PC-3 (cell line): ENCODE data around the gene CTTNBP2. TPM values are rescaled to one million over a fixed set of nuclear protein-coding genes. Genes with fewer than 3 reads are reported as not detected.

Experiments used
- ATAC-seq: fragments of 200-7000 bp; cut with Tn5 transposase; 2 replicates; pipeline ENCODE4 v1.9.1; 2020; ENCODE audit warnings: mild to moderate bottlenecking, moderate library complexity
- BruUV-seq: library from RNA; stranded (reverse); fragments of 400-500 nt; replicated peaks from 2 replicates; lab custom pipeline; 2021; lab: Mats Ljungman, UMichigan
- CTCF ChIA-PET: fragments of 300-600 bp; sonication (Branson Sonifier 250); formaldehyde crosslinking; loops from one replicate; lab custom pipeline; 2022; ENCODE audit warnings: antibody characterized with exemption; lab: Charles Lee
- POLR2A ChIA-PET: fragments of 300-600 bp; sonication (Branson Sonifier 250); formaldehyde crosslinking; loops from one replicate; lab custom pipeline; 2022; ENCODE audit warnings: antibody characterized with exemption; ENCODE audit not compliant: unreplicated experiment; lab: Charles Lee
- DNase-seq: peaks from one replicate; pipeline ENCODE4 v3.0.0-alpha.2; 2015
- H2AFZ ChIP-seq: fragments of 300-600 bp; sonication (generic); 2 replicates; pipeline ENCODE4 v1.6.0; 2016; ENCODE audit warnings: antibody characterized with exemption, low read length
- H3F3A ChIP-seq: fragments of 300-600 bp; sonication (generic); one replicate; pipeline ENCODE4 v1.6.0; 2017; ENCODE audit warnings: antibody characterized with exemption, low read length, control low read depth, mild to moderate bottlenecking; ENCODE audit not compliant: unreplicated experiment
- H3K27ac ChIP-seq: fragments of 300-600 bp; sonication (generic); 2 replicates; pipeline ENCODE4 v1.5.1; 2016; ENCODE audit warnings: mild to moderate bottlenecking, low read length
- H3K27me3 ChIP-seq: fragments of 300-600 bp; sonication (generic); 2 replicates; pipeline ENCODE4 v1.6.1; 2016; ENCODE audit warnings: low read length, mixed read lengths
- H3K36me3 ChIP-seq: fragments of 300-600 bp; sonication (generic); 2 replicates; pipeline ENCODE4 v1.6.1; 2016; ENCODE audit warnings: low read depth, mixed run types, low read length, mixed read lengths
- H3K4me1 ChIP-seq: fragments of 300-600 bp; sonication (generic); 2 replicates; pipeline ENCODE4 v1.5.1; 2016; ENCODE audit warnings: low read length; ENCODE audit not compliant: insufficient read depth
- H3K4me2 ChIP-seq: fragments of 300-600 bp; sonication (generic); 2 replicates; pipeline ENCODE4 v1.6.0; 2016; ENCODE audit warnings: low read length
- H3K4me3 ChIP-seq: fragments of 300-600 bp; sonication (generic); 2 replicates; pipeline ENCODE4 v1.5.1; 2016; ENCODE audit warnings: mild to moderate bottlenecking, low read length, mixed read lengths
- H3K79me2 ChIP-seq: fragments of 300-600 bp; sonication (generic); 2 replicates; pipeline ENCODE4 v1.6.1; 2017; ENCODE audit warnings: low read length, mixed read lengths
- H3K9ac ChIP-seq: fragments of 300-600 bp; sonication (generic); 2 replicates; pipeline ENCODE4 v1.6.0; 2016; ENCODE audit warnings: mild to moderate bottlenecking, low read length
- H3K9me2 ChIP-seq: fragments of 300-600 bp; sonication (generic); replicated peaks from 2 replicates; pipeline ENCODE4 v1.6.1; 2016; ENCODE audit warnings: mixed run types, low read length, mixed read lengths
- H3K9me3 ChIP-seq: fragments of 300-600 bp; sonication (generic); 2 replicates; pipeline ENCODE4 v1.6.1; 2016; ENCODE audit warnings: low read length, mixed read lengths
- H4K20me1 ChIP-seq: fragments of 300-600 bp; sonication (generic); 2 replicates; pipeline ENCODE4 v1.6.1; 2016; ENCODE audit warnings: low read length, mixed read lengths
- CTCF ChIP-seq: fragments of 300-600 bp; sonication (generic); conservative IDR thresholded peaks from 2 replicates; pipeline ENCODE4 v1.5.1; 2017; ENCODE audit warnings: antibody characterized with exemption, low read depth, mild to moderate bottlenecking, low read length
- EZH2 ChIP-seq: fragments of 300-600 bp; sonication (generic); IDR thresholded peaks from one replicate; pipeline ENCODE4 v1.6.1; 2017; ENCODE audit warnings: antibody characterized with exemption, mild to moderate bottlenecking, low read length; ENCODE audit not compliant: unreplicated experiment
- EZH2phosphoT487 ChIP-seq: fragments of 300-600 bp; sonication (generic); IDR thresholded peaks from 2 replicates; pipeline ENCODE4 v1.6.1; 2018; ENCODE audit warnings: mild to moderate bottlenecking, antibody characterized with exemption, low read length, borderline replicate concordance
- intact Hi-C: fragments of 100-400 bp; cut with micrococcal nuclease; formaldehyde crosslinking; loops from 2 replicates; pipeline ENCODE4 v1.9.0; 2023
- total RNA-seq: library from RNA; depleted of rRNA; stranded (reverse); fragments of >200 nt; gene quantifications from 2 replicates; pipeline ENCODE4 v1.2.3, GENCODE V29; 2014

CTTNBP2 gene
- total RNA-seq, 1 experiment from 2014 or later = 1.1 TPM

- H3K27me3 ChIP-seq = no peaks in the 10 kb centered on the region
- H3K9ac ChIP-seq = no peak overlapping the region
- H3K4me2 ChIP-seq = no peak overlapping the region
- intact Hi-C loops = no loop called here
- ChIA-PET CTCF (no interaction called here), POLR2A (no interaction called here)
- ATAC-seq (no peak), DNase-seq (no peak)
- BruUV-seq = no TSS peak
- no peak overlapping the region for H3K4me3 ChIP-seq
- no peaks in the 10 kb centered on the region for H3K9me2 ChIP-seq
- no peaks in the 10 kb centered on the region for H4K20me1 ChIP-seq
- H3F3A ChIP-seq = no peaks in the 10 kb centered on the region
- no peaks in the 10 kb centered on the region for H3K9me3 ChIP-seq
- H3K27ac ChIP-seq = no peak overlapping the region
- no peaks in the 10 kb centered on the region for H3K36me3 ChIP-seq
- H3K79me2 ChIP-seq = no peaks in the 10 kb centered on the region
- H2AFZ ChIP-seq = no peak overlapping the region
- TF ChIP-seq EZH2phosphoT487 (no peak), EZH2 (no peak), CTCF (no peak)
- H3K4me1 ChIP-seq = peaks cover 9% of the 10 kb centered on the region
These were observed 207.9 kb downstream of the CTTNBP2 start for GRCh38 chr7:117665368-117665767.

GRCh38 chr7:117664047-117664446 is 209.2 kb downstream of the CTTNBP2 start:
- BruUV-seq = no TSS peak
- Histone ChIP-seq H3K27me3 (no peaks in the 10 kb centered on the region), H3K9ac (no peak overlapping the region), H3K9me2 (no peaks in the 10 kb centered on the region), H4K20me1 (no peaks in the 10 kb centered on the region), H3K4me3 (no peak overlapping the region), H3K4me1 (peaks cover 9% of the 10 kb centered on the region), H3F3A (no peaks in the 10 kb centered on the region), H3K36me3 (no peaks in the 10 kb centered on the region), H2AFZ (no peak overlapping the region), H3K4me2 (no peak overlapping the region), H3K27ac (no peak overlapping the region), H3K79me2 (no peaks in the 10 kb centered on the region), H3K9me3 (no peaks in the 10 kb centered on the region)
- no peak for TF ChIP-seq EZH2phosphoT487
- TF ChIP-seq EZH2 = no peak
- no peak for TF ChIP-seq CTCF
- ChIA-PET POLR2A (no interaction called here), CTCF (no interaction called here)
- intact Hi-C loops = no loop called here
- ATAC-seq = no peak
- no peak for DNase-seq

- no peaks in the 10 kb centered on the region for H3K27me3 ChIP-seq
- ChIA-PET CTCF (no interaction called here), POLR2A (no interaction called here)
- no TSS peak for BruUV-seq
- ATAC-seq (no peak), DNase-seq (no peak)
- no peaks in the 10 kb centered on the region for H3K9me2 ChIP-seq
- H3K9me3 ChIP-seq = no peaks in the 10 kb centered on the region
- H3K4me2 ChIP-seq = no peak overlapping the region
- no peaks in the 10 kb centered on the region for H3K79me2 ChIP-seq
- no peak overlapping the region for H2AFZ ChIP-seq
- no peak overlapping the region for H3K27ac ChIP-seq
- no peaks in the 10 kb centered on the region for H3K36me3 ChIP-seq
- H3K9ac ChIP-seq = no peak overlapping the region
- H3F3A ChIP-seq = no peaks in the 10 kb centered on the region
- TF ChIP-seq EZH2phosphoT487 = no peak
- TF ChIP-seq EZH2 = no peak
- no peak for TF ChIP-seq CTCF
- no peak overlapping the region for H3K4me3 ChIP-seq
- intact Hi-C loops = no loop called here
- H4K20me1 ChIP-seq = no peaks in the 10 kb centered on the region
- peaks cover 8% of the 10 kb centered on the region for H3K4me1 ChIP-seq
These were observed 211.9 kb downstream of the CTTNBP2 start for GRCh38 chr7:117661328-117661727.
